ENCODE results near the gene ABCG4. TPM values are rescaled to one million over a fixed set of nuclear protein-coding genes. Genes with fewer than 3 reads are reported as not detected.
A peak's percentile ranks its signal among the peaks of the same experiment; 100 is the strongest.

ABCG4 gene
- total RNA-seq, 1 donor from 2014 or later: 3.3 TPM

GRCh38 chr11:119118227-119118626 lies 30.6 kb upstream of the ABCG4 start:
- TF ChIP-seq, protein P1, sequence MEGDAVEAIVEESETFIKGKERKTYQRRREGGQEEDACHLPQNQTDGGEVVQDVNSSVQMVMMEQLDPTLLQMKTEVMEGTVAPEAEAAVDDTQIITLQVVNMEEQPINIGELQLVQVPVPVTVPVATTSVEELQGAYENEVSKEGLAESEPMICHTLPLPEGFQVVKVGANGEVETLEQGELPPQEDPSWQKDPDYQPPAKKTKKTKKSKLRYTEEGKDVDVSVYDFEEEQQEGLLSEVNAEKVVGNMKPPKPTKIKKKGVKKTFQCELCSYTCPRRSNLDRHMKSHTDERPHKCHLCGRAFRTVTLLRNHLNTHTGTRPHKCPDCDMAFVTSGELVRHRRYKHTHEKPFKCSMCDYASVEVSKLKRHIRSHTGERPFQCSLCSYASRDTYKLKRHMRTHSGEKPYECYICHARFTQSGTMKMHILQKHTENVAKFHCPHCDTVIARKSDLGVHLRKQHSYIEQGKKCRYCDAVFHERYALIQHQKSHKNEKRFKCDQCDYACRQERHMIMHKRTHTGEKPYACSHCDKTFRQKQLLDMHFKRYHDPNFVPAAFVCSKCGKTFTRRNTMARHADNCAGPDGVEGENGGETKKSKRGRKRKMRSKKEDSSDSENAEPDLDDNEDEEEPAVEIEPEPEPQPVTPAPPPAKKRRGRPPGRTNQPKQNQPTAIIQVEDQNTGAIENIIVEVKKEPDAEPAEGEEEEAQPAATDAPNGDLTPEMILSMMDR (conservative IDR thresholded peaks at IDR 0.05): no peak
- Mint-ChIP-seq H3K27me3 (ENCODE audit: low read depth) (no peaks in the 10 kb centered on the region), H3K36me3 (ENCODE audit: low read depth) (no peaks in the 10 kb centered on the region), H3K4me3 (no peak overlapping the region), H3K27ac (ENCODE audit: unreplicated experiment) (no peak overlapping the region), H3K4me1 (peaks cover 24% of the 10 kb centered on the region), H3K9me3 (no peaks in the 10 kb centered on the region)
- no peak for DNase-seq (ENCODE audit: low read depth, low spot score)

DNA sequence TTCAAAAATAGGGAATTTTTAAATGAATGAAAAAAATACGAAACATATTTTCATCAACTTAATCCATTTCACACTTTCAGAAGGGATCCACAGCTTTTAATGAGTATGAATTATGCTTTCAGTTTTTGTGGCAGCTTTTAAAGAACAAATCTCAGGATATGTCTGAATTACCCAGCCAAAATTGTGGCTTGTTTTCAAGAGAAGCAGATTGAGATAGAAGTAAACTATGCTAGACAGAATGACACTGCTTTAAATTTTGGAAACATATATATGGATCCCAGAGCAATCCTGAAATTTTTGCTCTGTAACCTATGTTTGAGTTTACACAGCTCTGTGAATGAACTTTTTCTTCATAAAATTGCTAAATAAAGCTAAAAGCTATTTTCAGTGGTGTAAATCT lies 29.9 kb upstream of the ABCG4 start:
- Mint-ChIP-seq H3K36me3 (ENCODE audit: low read depth) (no peaks in the 10 kb centered on the region), H3K27me3 (ENCODE audit: low read depth) (no peaks in the 10 kb centered on the region), H3K4me3 (no peak overlapping the region), H3K4me1 (peaks cover 24% of the 10 kb centered on the region), H3K9me3 (no peaks in the 10 kb centered on the region), H3K27ac (ENCODE audit: unreplicated experiment) (no peak overlapping the region)
- TF ChIP-seq, protein P1 (conservative IDR thresholded peaks at IDR 0.05): no peak
- no peak for DNase-seq (ENCODE audit: low read depth, low spot score)

DNA sequence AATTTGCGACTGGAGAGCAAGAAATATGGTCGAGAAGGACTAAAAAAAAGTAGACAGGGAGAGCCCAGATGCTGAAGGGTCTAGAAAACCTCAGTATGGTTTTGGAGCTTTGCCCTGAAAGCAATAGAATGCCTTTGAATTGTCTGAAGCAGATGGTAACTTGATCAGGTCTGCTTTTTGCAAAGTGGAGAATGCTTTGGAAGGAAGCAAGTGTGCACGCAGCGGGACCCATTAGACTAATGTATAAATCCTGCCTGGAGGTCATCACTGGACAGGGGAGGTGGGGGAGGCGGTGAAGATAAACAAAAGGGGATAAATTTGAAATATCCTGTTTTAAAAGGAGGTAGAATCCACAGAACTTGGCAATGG lies 28.2 kb upstream of the ABCG4 start:
- Mint-ChIP-seq H3K9me3 (no peaks in the 10 kb centered on the region), H3K27me3 (ENCODE audit: low read depth) (no peaks in the 10 kb centered on the region), H3K4me1 (peaks cover 24% of the 10 kb centered on the region), H3K36me3 (ENCODE audit: low read depth) (no peaks in the 10 kb centered on the region), H3K4me3 (peak overlapping the region; percentile 97), H3K27ac (ENCODE audit: unreplicated experiment) (peak overlapping the region; percentile 21)
- no peak for DNase-seq (ENCODE audit: low read depth, low spot score)
- TF ChIP-seq, protein P1 (conservative IDR thresholded peaks at IDR 0.05): no peak

DNA sequence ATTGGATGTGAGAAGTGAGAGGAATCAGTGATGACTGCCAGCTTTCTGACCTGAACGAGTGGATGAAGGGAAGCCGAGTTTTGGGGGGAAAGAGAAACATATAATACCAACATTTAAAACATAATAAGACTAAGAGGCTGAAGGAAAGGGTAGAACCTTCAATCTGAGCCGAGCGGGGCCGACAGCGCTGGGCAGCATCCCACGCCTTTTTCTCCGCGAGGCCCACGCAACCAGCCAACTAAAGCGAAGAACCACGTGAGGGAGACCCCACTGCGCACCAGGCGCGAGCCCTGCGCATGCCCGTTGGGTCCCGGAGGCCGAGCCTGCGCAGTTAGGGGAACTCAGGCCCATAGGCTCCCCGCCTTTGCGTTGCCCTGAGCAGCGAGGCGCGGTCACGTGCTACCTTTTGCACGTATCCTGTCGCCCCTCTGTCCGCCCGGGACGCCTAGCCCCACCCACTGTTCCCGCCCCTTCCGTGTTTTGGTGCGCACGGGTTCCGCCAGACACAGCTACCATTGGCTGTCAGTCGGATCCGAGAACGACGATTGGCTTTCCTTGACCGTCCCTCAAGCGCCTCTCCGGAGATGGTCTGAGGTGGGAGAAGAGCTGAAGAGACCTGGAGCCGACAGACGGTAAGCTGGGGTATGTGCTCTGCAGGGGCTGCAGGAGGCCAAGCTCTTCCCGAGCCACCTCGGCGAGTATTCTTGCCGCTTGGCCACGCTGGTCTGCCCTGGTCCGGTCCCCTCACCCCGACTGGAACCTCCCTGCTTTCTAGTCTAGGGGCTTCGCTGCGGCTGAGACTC lies 27.6 kb upstream of the ABCG4 start, which contains the start of gene HINFP:
Gene HINFP (plus strand): TSS at position 573 of the 803 bp plus-strand sequence. CDS start 5,365 bp downstream, outside the sequence.
- peak; percentile 98 for DNase-seq (ENCODE audit: low read depth, low spot score)
- no peaks in the 10 kb centered on the region for H3K9me3 Mint-ChIP-seq
- TF ChIP-seq, protein P1 (conservative IDR thresholded peaks at IDR 0.05): no peak
- H3K27me3 Mint-ChIP-seq (ENCODE audit: low read depth): no peaks in the 10 kb centered on the region
- no peaks in the 10 kb centered on the region for H3K36me3 Mint-ChIP-seq (ENCODE audit: low read depth)
- H3K4me3 Mint-ChIP-seq: peak within 1 kb of the TSS; percentile 97
- H3K27ac Mint-ChIP-seq (ENCODE audit: unreplicated experiment): peak within 1 kb of the TSS; percentile 86
- H3K4me1 Mint-ChIP-seq: peaks cover 24% of the 10 kb centered on the region

GRCh38 chr11:119121811-119122124 lies 27.1 kb upstream of the ABCG4 start:
- DNase-seq (ENCODE audit: low read depth, low spot score): no peak
- no peaks in the 10 kb centered on the region for H3K27me3 Mint-ChIP-seq (ENCODE audit: low read depth)
- peaks cover 24% of the 10 kb centered on the region for H3K4me1 Mint-ChIP-seq
- H3K27ac Mint-ChIP-seq (ENCODE audit: unreplicated experiment): peak overlapping the region; percentile 86
- no peaks in the 10 kb centered on the region for H3K9me3 Mint-ChIP-seq
- H3K4me3 Mint-ChIP-seq: peak overlapping the region; percentile 97
- TF ChIP-seq, protein P1 (conservative IDR thresholded peaks at IDR 0.05): no peak
- no peaks in the 10 kb centered on the region for H3K36me3 Mint-ChIP-seq (ENCODE audit: low read depth)

Measured in neural crest cell (in vitro differentiated cells).